IgD-negative memory B cell (primary cell): ENCODE measurements around the gene PAQR6. TPM values are rescaled to one million over a fixed set of nuclear protein-coding genes. Genes with fewer than 3 reads are reported as not detected.
"Not testable (repeated sequence)": the region's sequence is repeated elsewhere in the genome, so short reads cannot be mapped to it uniquely, and the experiment has no call there.

Source experiments
- H3K27ac Mint-ChIP-seq, 3 donors: one replicate each; pipeline ENCODE4 v1.8.0; 2020 to 2022; ENCODE audit warnings: mild to moderate bottlenecking in 3 of 3, mixed read lengths in 3 of 3, moderate library complexity in 1 of 3
- H3K27me3 Mint-ChIP-seq: one replicate; pipeline ENCODE4 v1.8.0; 2021; ENCODE audit warnings: mixed read lengths
- H3K36me3 Mint-ChIP-seq: one replicate; pipeline ENCODE4 v1.8.0; 2020; ENCODE audit warnings: mild to moderate bottlenecking, mixed read lengths
- H3K4me1 Mint-ChIP-seq, 3 donors: one replicate each; pipeline ENCODE4 v1.8.0; 2020 to 2022; ENCODE audit warnings: mixed read lengths in 3 of 3, mild to moderate bottlenecking in 1 of 3
- H3K4me3 Mint-ChIP-seq, 4 donors: one replicate each; pipeline ENCODE4 v1.8.0; 2020 to 2022; ENCODE audit warnings: mild to moderate bottlenecking in 4 of 4, mixed read lengths in 4 of 4, moderate library complexity in 3 of 4
- H3K9me3 Mint-ChIP-seq, 3 donors: one replicate each; pipeline ENCODE4 v1.8.0; 2020 to 2021; ENCODE audit warnings: mixed read lengths in 3 of 3, mild to moderate bottlenecking in 1 of 3
- polyA plus RNA-seq: library from polyadenylated mRNA; unstranded; fragments of 300-500 nt; fragmentation: Illumina TruSeq; gene quantifications from one replicate; pipeline ENCODE4 v1.2.3, GENCODE V29; 2021

The PAQR6 gene
- polyA plus RNA-seq, 1 donor from 2014 or later, result 0.44 TPM

DNA sequence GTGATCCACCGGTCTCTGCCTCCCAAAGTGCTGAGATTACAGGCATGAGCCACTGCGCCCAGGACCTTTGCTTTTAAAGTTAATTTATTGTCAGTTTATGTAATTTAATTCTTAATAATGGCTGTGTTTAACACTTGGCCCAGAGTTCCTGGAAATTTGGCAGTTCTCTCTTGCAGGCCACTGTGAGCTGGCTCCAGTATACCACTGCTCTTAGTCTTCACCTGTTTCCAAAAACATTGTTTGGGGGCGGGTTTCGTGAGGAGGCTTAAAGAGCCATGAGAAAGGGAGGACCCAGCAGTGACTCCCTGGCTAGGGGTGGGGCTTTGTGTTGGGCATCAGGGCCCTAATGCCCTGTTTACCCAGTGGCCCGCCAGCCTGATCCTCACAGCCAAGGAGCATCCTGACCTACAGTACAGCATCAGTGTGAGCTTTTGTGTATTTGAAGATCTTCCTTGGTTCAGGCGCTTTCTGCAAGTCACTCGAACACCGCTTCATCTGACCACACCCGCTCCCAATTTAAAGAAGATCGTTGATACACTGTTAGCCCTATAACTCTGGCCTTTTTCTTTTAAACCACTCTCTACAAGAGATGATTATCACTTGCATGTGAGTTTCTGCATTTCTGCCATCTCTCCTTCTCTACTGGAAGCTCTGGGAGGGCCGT, 17.9 kb downstream of the PAQR6 start:
- Mint-ChIP-seq H3K4me1 (peaks cover 0 to 5% (median 3%) of the 10 kb centered on the region in 3 donors), H3K9me3 (no peaks in the 10 kb centered on the region), H3K4me3 (no peak overlapping the region), H3K27me3 (no peaks in the 10 kb centered on the region), H3K27ac (peak overlapping the region in 1 of 3 donors; percentile 19), H3K36me3 (peaks cover 6% of the 10 kb centered on the region)

DNA sequence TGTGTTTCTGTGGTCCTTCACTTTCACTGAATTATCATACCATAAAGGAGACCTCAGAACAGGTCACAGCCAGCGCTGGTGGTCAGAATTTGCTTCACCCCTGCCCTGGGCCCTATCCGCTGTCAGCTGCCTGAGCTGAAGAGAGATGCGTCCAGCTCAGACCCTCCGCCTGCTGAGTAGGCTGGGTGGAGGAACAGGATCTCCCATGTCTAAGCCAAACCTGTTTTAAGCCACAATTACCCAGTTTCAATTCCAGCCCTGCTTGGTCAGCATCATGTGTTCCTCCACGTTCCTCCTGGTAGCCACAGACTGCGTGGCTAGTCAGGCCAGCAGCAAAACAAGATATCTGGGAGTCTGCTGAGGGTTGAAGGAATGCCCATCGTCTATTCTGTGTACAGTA, 19.4 kb downstream of the PAQR6 start:
- peaks cover 0 to 5% (median 3%) of the 10 kb centered on the region in 3 donors for H3K4me1 Mint-ChIP-seq
- H3K4me3 Mint-ChIP-seq, result peak overlapping the region in 1 of 4 donors; percentile 78
- peaks cover 6% of the 10 kb centered on the region for H3K36me3 Mint-ChIP-seq
- no peaks in the 10 kb centered on the region for H3K9me3 Mint-ChIP-seq
- H3K27ac Mint-ChIP-seq, result no peak overlapping the region
- H3K27me3 Mint-ChIP-seq, result no peaks in the 10 kb centered on the region

DNA sequence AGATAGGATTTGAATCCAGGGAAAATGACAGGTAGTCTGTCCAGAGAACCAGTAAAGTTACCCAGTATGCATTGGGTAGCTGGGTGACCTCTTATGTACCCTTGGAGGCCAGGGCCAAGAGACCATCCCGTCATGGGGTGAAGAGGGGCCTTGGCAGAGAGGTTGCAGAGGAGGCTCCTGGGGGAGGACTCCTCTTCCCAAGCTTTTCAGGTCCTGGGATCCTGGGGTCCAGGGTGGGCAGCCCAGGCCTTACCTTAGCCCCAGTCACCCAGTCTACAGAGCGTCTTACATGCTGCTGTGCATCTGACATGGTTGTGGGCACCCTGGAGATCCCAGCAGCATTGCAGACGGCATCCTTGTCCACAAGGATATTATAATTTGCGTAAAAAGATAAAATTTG, 21.1 kb downstream of the PAQR6 start:
- Mint-ChIP-seq H3K27me3 (no peaks in the 10 kb centered on the region), H3K4me3 (peak overlapping the region in 1 of 4 donors; percentile 27), H3K27ac (peak overlapping the region in 2 of 3 donors; percentile 69 to 73), H3K9me3 (no peaks in the 10 kb centered on the region), H3K36me3 (peaks cover 6% of the 10 kb centered on the region), H3K4me1 (peaks cover 0 to 5% (median 3%) of the 10 kb centered on the region in 3 donors)

DNA sequence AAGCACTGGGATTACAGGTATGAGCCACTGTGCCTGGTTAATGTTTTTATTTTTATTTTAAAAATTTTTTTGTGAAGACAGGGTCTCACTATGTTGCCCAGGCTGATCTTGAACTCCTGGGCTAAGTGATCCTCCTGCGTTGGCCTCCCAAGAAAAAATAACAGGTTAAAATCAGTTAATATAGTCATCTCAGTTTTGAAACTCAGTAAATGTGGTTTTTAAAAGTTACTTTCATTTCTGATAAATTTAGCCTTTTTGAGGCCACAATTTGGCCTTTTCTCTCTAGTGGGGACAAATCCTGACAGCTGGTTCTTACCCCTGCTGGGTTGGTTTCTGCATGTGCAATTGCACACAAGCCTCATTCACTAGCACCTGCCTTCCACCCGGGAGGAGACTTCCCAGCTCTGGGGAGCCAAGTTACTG, 21.7 kb downstream of the PAQR6 start:
- no peak overlapping the region for H3K4me3 Mint-ChIP-seq
- peaks cover 0 to 7% (median 7%) of the 10 kb centered on the region in 3 donors for H3K4me1 Mint-ChIP-seq
- H3K27ac Mint-ChIP-seq, result peak overlapping the region in 1 of 3 donors; percentile 69
- H3K27me3 Mint-ChIP-seq, result no peaks in the 10 kb centered on the region
- no peaks in the 10 kb centered on the region for H3K9me3 Mint-ChIP-seq
- peaks cover 6% of the 10 kb centered on the region for H3K36me3 Mint-ChIP-seq

DNA sequence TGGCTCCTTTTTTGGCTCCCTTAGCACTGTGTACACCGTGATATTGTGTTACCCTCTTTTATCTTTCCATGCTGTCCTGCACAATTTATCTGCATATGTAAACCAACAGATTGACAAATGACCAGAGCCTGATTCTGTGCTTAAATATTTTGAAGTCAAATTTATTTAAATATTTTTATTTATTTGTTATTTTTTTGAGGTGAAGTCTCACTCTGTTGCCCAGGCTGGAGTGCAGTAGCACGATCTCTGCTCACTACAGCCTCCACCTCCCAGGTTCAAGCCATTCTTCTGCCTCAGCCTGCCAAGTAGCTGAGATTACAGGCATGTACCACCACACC, 22.2 kb downstream of the PAQR6 start:
- Mint-ChIP-seq H3K36me3 (peaks cover 8% of the 10 kb centered on the region), H3K9me3 (no peaks in the 10 kb centered on the region), H3K27ac (peak overlapping the region in 2 of 3 donors; percentile 12 to 61), H3K4me3 (no peak overlapping the region), H3K27me3 (no peaks in the 10 kb centered on the region), H3K4me1 (peaks cover 0 to 9% (median 8%) of the 10 kb centered on the region in 3 donors)

DNA sequence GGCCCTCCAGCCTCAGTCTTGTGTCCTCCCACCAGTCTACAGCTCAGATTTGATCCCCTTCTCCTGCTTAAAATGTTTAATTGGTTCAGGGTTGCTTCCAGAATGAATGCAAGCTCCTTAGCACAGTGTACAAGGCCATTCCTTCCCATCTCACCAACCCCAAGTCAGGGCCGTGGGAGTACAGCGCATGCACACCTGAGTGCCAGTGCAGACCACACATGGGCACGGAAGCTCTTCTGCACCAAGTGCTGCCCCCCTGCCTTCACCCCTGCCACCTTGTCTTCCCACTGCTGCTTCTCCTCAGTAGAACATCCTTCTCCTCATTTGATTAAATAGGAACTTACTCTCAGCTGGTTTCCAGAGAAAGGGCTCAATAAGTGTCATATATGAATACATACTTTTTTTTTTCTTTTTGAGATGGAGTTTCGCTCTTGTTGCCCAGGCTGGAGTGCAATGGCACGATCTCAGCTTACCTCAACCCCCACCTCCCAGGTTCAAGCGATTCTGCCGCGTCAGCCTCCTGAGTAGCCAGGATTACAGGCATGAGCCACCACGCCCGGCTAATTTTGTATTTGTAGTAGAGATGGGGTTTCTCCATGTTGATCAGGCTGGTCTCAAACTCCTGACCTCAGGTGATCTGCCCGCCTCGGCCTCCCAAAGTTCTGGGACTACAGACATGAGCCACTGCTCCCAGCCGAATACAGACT, 25.7 kb downstream of the PAQR6 start:
- H3K36me3 Mint-ChIP-seq, result peaks cover 16% of the 10 kb centered on the region
- no peaks in the 10 kb centered on the region for H3K27me3 Mint-ChIP-seq
- no peak overlapping the region for H3K4me3 Mint-ChIP-seq
- no peaks in the 10 kb centered on the region for H3K9me3 Mint-ChIP-seq
- no peak overlapping the region for H3K27ac Mint-ChIP-seq
- H3K4me1 Mint-ChIP-seq, result peaks cover 7 to 22% (median 15%) of the 10 kb centered on the region in 3 donors

DNA sequence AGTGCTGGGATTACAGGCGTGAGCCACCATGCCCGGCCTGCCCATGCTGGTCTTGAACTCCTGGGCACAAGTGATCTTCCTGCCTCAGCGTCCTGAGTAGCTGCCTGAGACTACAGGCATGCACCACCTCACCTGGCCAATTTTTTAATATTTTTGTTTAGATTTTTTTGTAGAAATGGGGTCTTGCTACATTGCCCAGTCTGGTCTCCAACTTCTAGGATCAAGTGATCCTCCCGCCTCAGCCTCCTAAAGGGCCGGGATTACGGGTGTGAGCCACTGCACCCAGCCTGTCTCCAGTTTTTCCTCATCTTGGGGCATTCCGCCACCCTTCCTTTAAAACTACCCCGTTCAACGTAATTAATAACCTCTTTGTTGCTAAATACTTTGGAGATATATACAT, 27.6 kb downstream of the PAQR6 start:
- H3K27ac Mint-ChIP-seq, result no peak overlapping the region
- H3K36me3 Mint-ChIP-seq, result peaks cover 10% of the 10 kb centered on the region
- no peaks in the 10 kb centered on the region for H3K9me3 Mint-ChIP-seq
- H3K27me3 Mint-ChIP-seq, result no peaks in the 10 kb centered on the region
- H3K4me3 Mint-ChIP-seq, result no peak overlapping the region
- peaks cover 7 to 19% (median 13%) of the 10 kb centered on the region in 3 donors for H3K4me1 Mint-ChIP-seq

DNA sequence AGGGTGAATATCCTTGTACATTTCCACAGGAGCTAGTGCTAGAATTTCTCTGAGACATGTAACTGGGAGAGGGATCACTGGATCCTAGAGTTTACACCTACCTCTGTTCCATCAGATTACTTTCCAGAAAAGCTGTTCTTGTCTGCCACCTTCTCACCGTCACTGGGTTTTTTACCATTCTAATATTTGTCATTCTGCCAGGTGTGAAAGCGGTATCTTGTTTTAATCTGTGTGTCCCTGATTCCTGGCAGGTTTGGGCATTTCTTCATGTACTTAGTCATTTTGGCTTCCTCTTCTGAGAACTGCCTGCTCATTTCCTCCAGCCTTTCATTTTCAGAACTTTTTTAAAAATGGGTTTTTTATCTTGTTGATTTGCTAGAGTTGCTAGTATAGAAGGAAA, 30.0 kb downstream of the PAQR6 start:
- Mint-ChIP-seq H3K4me3 (peak overlapping the region in 3 of 4 donors; percentile 60 to 75 (median 65)), H3K9me3 (no peaks in the 10 kb centered on the region), H3K27me3 (no peaks in the 10 kb centered on the region), H3K4me1 (peaks cover 18 to 24% (median 19%) of the 10 kb centered on the region in 3 donors), H3K36me3 (peaks cover 15% of the 10 kb centered on the region), H3K27ac (peak overlapping the region in 2 of 3 donors; percentile 24 to 52)

DNA sequence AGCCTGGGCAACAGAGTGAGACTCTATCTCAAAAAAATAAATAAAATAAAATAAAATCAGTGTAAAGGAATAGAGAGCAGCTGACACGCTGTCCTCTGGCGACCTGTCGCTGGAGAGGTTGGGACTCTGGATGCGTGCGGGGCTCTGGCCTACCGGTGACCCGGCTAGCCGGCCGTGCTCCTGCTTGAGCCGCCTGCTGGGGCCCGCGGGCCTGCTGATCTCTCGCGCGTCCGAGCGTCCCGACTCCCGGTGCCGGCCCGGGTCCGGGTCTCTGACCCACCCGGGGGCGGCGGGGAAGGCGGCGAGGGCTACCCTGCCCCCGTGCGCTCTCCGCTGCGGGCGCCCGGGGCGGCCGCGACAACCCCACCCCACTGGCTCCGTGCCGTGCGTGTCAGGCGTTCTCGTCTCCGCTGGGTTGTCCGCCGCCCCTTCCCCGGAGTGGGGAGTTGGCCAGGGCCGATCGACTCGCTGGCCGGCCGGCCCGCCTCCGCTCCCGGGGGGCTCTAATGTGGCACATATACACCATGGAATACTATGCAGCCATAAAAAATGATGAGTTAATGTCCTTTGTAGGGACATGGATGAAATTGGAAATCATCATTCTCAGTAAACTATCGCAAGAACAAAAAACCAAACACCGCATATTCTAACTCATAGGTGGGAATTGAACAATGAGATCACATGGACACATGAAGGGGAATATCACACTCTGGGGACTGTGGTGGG, 31.3 kb downstream of the PAQR6 start:
- H3K36me3 Mint-ChIP-seq, result peaks cover 15% of the 10 kb centered on the region
- H3K9me3 Mint-ChIP-seq, H3K27ac Mint-ChIP-seq, H3K4me3 Mint-ChIP-seq, H3K27me3 Mint-ChIP-seq: not testable (repeated sequence)
- peaks cover 21 to 29% (median 26%) of the 10 kb centered on the region in 3 donors for H3K4me1 Mint-ChIP-seq

DNA sequence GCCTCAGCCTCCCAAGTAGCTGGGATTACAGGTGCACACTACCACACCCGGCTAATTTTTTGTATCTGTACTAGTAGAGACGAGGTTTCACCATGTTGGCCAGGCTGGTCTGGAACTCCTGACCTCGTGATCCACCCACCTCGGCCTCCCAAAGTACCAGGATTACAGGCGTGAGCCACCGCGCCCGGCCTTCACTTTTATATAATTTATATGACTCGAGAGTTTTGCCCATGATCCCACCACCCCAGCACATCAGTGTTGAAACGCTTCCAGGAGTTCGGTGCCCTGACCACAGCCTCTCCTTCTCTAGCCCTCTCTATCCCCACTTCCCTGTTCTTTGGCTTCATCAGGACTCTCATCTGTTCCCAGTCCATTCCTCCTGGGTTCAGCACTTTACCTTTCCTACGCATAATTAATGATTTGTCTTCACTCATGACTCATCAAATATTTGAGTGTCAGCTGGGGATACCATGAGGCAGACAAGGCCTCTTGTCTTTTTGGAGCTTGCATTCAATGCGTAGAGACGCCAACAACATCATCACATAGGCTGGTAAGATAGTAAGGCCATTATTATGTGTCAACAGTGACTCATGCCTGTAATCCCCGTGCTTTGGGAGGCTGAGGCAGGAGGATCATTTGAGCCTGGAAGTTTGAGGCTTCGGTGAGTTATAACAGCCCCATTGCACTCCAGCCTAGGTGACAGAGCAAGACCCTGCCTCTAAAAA, 33.7 kb downstream of the PAQR6 start:
- peak overlapping the region; percentile 64 to 91 (median 84) for H3K4me3 Mint-ChIP-seq
- peaks cover 8% of the 10 kb centered on the region for H3K36me3 Mint-ChIP-seq
- no peaks in the 10 kb centered on the region for H3K27me3 Mint-ChIP-seq
- peak overlapping the region; percentile 59 to 97 (median 63) for H3K27ac Mint-ChIP-seq
- H3K9me3 Mint-ChIP-seq, result no peaks in the 10 kb centered on the region
- peaks cover 16 to 26% (median 20%) of the 10 kb centered on the region in 3 donors for H3K4me1 Mint-ChIP-seq

DNA sequence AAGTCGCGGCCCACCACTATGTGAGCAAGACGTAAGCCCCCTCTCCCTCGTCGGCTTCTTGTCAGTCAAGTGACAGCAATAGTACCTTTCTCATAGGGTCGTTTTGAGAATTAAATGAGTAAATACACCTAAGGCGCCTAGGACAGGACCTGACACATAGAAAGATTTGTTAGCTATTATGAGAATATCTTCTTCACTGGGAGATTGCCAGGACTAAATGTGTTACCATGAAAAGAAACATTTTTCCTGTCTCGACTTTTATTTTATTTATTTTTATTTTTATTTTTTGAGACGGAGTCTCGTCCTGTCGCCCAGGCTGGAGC, 34.3 kb downstream of the PAQR6 start:
- Mint-ChIP-seq H3K4me1 (peaks cover 15 to 26% (median 18%) of the 10 kb centered on the region in 3 donors), H3K9me3 (no peaks in the 10 kb centered on the region), H3K36me3 (peaks cover 8% of the 10 kb centered on the region), H3K27ac (peak overlapping the region; percentile 97 to 99 (median 99)), H3K27me3 (no peaks in the 10 kb centered on the region), H3K4me3 (peak overlapping the region; percentile 94 to 99 (median 99))

DNA sequence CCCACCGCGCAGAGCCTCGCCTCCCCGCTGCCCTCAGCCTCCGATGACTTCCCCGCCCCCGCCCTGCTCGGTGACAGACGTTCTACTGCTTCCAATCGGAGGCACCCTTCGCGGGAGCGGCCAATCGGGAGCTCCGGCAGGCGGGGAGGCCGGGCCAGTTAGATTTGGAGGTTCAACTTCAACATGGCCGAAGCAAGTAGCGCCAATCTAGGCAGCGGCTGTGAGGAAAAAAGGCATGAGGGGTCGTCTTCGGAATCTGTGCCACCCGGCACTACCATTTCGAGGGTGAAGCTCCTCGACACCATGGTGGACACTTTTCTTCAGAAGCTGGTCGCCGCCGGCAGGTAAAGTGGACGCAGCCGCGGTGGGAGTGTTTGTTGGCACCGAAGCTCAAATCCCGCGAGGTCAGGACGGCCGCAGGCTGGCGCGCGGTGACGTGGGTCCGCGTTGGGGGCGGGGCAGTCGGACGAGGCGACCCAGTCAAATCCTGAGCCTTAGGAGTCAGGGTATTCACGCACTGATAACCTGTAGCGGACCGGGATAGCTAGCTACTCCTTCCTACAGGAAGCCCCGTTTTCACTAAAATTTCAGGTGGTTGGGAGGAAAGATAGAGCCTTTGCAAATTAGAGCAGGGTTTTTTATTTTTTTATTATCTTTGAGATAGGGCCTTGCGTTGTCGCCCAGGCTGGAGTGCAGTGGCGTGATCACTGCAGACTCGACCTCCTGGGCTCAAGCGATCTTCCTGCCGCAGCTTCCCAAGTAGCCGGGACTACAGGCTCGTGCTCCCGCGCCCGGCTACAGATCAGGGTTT, 34.8 kb downstream of the PAQR6 start, which contains the start of gene PMF1:
TSS of gene PMF1 (plus strand) at position 175 of the 811 bp plus-strand sequence. CDS start at position 184, 9 bp downstream.
- peak within 1 kb of the TSS; percentile 97 to 99 (median 99) for H3K27ac Mint-ChIP-seq
- H3K9me3 Mint-ChIP-seq, result no peaks in the 10 kb centered on the region
- H3K27me3 Mint-ChIP-seq, result no peaks in the 10 kb centered on the region
- H3K4me1 Mint-ChIP-seq, result peaks cover 14 to 23% (median 15%) of the 10 kb centered on the region in 3 donors
- H3K4me3 Mint-ChIP-seq, result peak within 1 kb of the TSS; percentile 94 to 99 (median 99)
- H3K36me3 Mint-ChIP-seq, result peaks cover 5% of the 10 kb centered on the region

DNA sequence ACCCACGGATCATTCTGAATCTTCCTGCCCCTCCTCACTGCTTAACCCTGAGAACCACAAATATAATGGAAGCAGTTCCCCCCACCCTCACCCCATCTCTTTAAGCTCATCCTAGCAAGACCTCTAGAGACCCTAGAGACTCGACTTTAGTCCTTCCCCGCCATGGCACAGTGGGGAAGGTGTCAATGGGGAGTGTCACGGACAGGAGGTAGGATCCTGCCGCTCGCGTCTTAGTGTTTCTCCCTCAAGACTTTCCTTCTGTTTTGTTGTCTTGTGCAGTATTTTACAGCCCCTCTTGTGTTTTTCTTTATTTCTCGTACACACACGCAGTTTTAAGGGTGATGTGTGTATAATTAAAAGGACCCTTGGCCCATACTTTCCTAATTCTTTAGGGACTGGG, 35.7 kb downstream of the PAQR6 start:
- Mint-ChIP-seq H3K9me3 (no peaks in the 10 kb centered on the region), H3K4me1 (peaks cover 10 to 19% (median 11%) of the 10 kb centered on the region in 3 donors), H3K27me3 (no peaks in the 10 kb centered on the region), H3K36me3 (peaks cover 6% of the 10 kb centered on the region), H3K27ac (peak overlapping the region in 2 of 3 donors; percentile 99), H3K4me3 (peak overlapping the region; percentile 94 to 99 (median 99))

DNA sequence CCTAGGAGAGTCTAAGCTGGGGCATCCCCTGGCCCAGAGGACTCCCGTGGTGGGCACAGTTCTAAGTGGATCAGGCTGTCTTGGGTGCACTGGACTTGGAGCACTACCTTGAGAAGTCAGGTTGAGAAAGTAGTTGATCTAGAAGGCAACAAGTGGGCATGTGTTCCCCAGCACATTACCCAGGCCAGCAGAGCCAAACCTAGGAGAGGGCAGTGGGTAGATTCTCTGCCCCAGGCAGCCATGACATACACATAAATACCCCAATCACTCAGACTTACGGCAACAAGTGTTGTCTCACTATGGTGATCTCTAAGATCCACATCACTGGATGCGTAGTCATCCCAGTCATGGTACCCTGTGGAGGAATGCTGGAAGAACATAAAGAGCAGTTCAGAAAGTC, 36.6 kb downstream of the PAQR6 start:
- H3K36me3 Mint-ChIP-seq, result peaks cover 6% of the 10 kb centered on the region
- no peaks in the 10 kb centered on the region for H3K9me3 Mint-ChIP-seq
- H3K4me1 Mint-ChIP-seq, result peaks cover 10 to 19% (median 11%) of the 10 kb centered on the region in 3 donors
- H3K27me3 Mint-ChIP-seq, result no peaks in the 10 kb centered on the region
- H3K27ac Mint-ChIP-seq, result peak overlapping the region in 1 of 3 donors; percentile 76
- H3K4me3 Mint-ChIP-seq, result peak overlapping the region in 2 of 4 donors; percentile 39 to 68
